Heart right ventricle (tissue), 16 donors: Measurements from ENCODE around the gene CLK2. TPM values are rescaled to one million over a fixed set of nuclear protein-coding genes. Genes with fewer than 3 reads are reported as not detected.

Source experiments
- ATAC-seq, 8 donors: fragments of 200-7000 bp; cut with Tn5 transposase; one replicate each; pipeline ENCODE4 v1.9.1; 2020; ENCODE audit warnings: mild to moderate bottlenecking in 8 of 8, moderate library complexity in 8 of 8, moderate number of reproducible peaks in 1 of 8
- DNase-seq, 2 donors: peaks; one replicate each; pipeline ENCODE4 v3.0.0-alpha.2; 2020
- H3K27ac ChIP-seq, 10 donors: fragments of 200-600 bp; sonication (generic) in 2 of 10; one replicate each; pipeline versions ENCODE4 v1.5.0 to v1.8.0; 2020 to 2022; ENCODE audit warnings: mild to moderate bottlenecking in 3 of 10
- H3K27me3 ChIP-seq, 7 donors: fragments of 200-600 bp; one replicate each; pipeline ENCODE4 v1.8.0; 2021 to 2022; ENCODE audit warnings: mild to moderate bottlenecking in 2 of 7
- H3K36me3 ChIP-seq, 9 donors: fragments of 200-600 bp; sonication (generic) in 1 of 9; one replicate each; pipeline versions ENCODE4 v1.5.0 to v1.8.0; 2020 to 2022; ENCODE audit warnings: mild to moderate bottlenecking in 2 of 9
- H3K4me1 ChIP-seq, 9 donors: fragments of 200-600 bp; sonication (generic) in 1 of 9; one replicate each; pipeline versions ENCODE4 v1.5.0 to v1.8.0; 2020 to 2022; ENCODE audit warnings: mild to moderate bottlenecking in 4 of 9
- H3K4me3 ChIP-seq, 10 donors: fragments of 200-600 bp; sonication (generic) in 2 of 10; one replicate each; pipeline versions ENCODE4 v1.5.0 to v1.8.0; 2020 to 2022; ENCODE audit warnings: mild to moderate bottlenecking in 7 of 10, moderate library complexity in 2 of 10
- H3K9me3 ChIP-seq, 11 donors: fragments of 200-600 bp in 10 of 11; sonication (generic) in 2 of 11; one replicate each; pipeline versions ENCODE4 v1.5.0 to v1.8.0; 2013 to 2022; ENCODE audit warnings: mild to moderate bottlenecking in 2 of 11, control low read depth in 1 of 11, moderate library complexity in 1 of 11
- CTCF ChIP-seq, 9 donors: fragments of 200-600 bp; sonication (generic) in 2 of 9; IDR thresholded peaks; one replicate each; pipeline versions ENCODE4 v1.5.0 to v1.8.0; 2021 to 2022; ENCODE audit warnings: antibody characterized with exemption in 9 of 9, mild to moderate bottlenecking in 5 of 9, moderate library complexity in 1 of 9
- WGBS, 2 donors: extraction: QIAGEN DNeasy Blood & Tissue Kit; methylation state at CpG; one replicate each; pipeline ENCODE4 v1.1.7; 2013; ENCODE audit warnings: inconsistent platforms in 1 of 2; 5-methylcytosine and 5-hydroxymethylcytosine counted together
- intact Hi-C, 10 donors: fragments of 100-400 bp; cut with DNase I; formaldehyde crosslinking; loops; one replicate each; pipeline versions ENCODE4 v1.11.1 to v1.14.2; 2022
- polyA plus RNA-seq, 2 donors: library from polyadenylated mRNA; stranded (reverse); fragments of 200-250 nt; gene quantifications; one replicate each; pipeline ENCODE4 v1.2.3, GENCODE V29; 2013
- total RNA-seq, 10 donors: library from RNA; stranded (reverse); fragmentation: NEBNext Ultra II Directional in 3 of 10; extraction: Animal tissue kit (Norgen Biotek cat#: 25700) in 3 of 10; gene quantifications; one replicate each; pipeline versions ENCODE4 v1.2.1 to v1.2.4, GENCODE V29; 2021 to 2023
- donor health status: Arrhythmogenic right ventricular cardiomyopathy.
- donor health status: ischemic (EF 13 %, LVEDD 7.1; RV severe dilation, severe dysfunction).
- donor health status: healthy with polysubstance abuse.
- donor health status: DM: no; HTN: yes; CAD: no.
- donor health status: DM: no; HTN: no; CAD: no.
- donor health status: ischemic (EF 25% LVEDD 6.9; RV normal size, moderate dysfunction).
- donor health status: ischemic (EF 25% LVEDD 5.7; RV mildly dilated, moderate dysfunction).
- donor health status: healthy.
- donor health status: DM: yes; HTN: yes; CAD: no.
- donor health status: Ischemic cardiomyopathy.
- donor health status: ischemic (EF 35%, LVEDD 5.7; RV mildly dilated, moderate dysfunction).
- donor health status: nonischemic (EF 11% LVEDD 7.7; RV severe dilation, severe dysfunction).
- donor health status: DM: yes; HTN: yes; CAD: no.
- donor health status: PGD.
- donor health status: ischemic (EF 29% LVEDD 5.4; RV normal size, mild dysfunction).
- donor health status: nonischemic (EF 23%, LVEDD 6.1; RV moderate dilation, normal function).

The CLK2 gene
- total and polyA plus RNA-seq, 12 donors = 12.5 to 47.1 (median 18.0) TPM

GRCh38 chr1:155284476-155284875 is 11.2 kb upstream of the CLK2 start:
- ATAC-seq = no peak
- no peak overlapping the region for H3K27ac ChIP-seq
- intact Hi-C loops = no loop called here
- TF ChIP-seq CTCF (IDR thresholded peaks at IDR 0.05) = no peak
- H3K4me1 ChIP-seq = no peaks in the 10 kb centered on the region
- H3K9me3 ChIP-seq = no peaks in the 10 kb centered on the region
- no peaks in the 10 kb centered on the region for H3K36me3 ChIP-seq
- no peak for DNase-seq
- no peak overlapping the region for H3K4me3 ChIP-seq
- H3K27me3 ChIP-seq = no peaks in the 10 kb centered on the region
- 92 to 94% methylated on average over 12 of the region's 12 CpGs for WGBS, 2 donors

- intact Hi-C loops = no loop called here
- no peak overlapping the region for H3K4me3 ChIP-seq
- no peak for DNase-seq
- H3K27me3 ChIP-seq = no peaks in the 10 kb centered on the region
- H3K36me3 ChIP-seq = no peaks in the 10 kb centered on the region
- H3K4me1 ChIP-seq = peaks cover 0 to 13% (median 10%) of the 10 kb centered on the region in 9 donors
- WGBS, 2 donors = 93 to 96% methylated on average over 29 of the region's 29 CpGs
- TF ChIP-seq CTCF (IDR thresholded peaks at IDR 0.05) = no peak
- no peak overlapping the region for H3K27ac ChIP-seq
- ATAC-seq = no peak
- no peaks in the 10 kb centered on the region for H3K9me3 ChIP-seq
These were observed 9.3 kb upstream of the CLK2 start for GRCh38 chr1:155282488-155283091.

GRCh38 chr1:155279268-155279667 is 6.0 kb upstream of the CLK2 start:
- no peaks in the 10 kb centered on the region for H3K36me3 ChIP-seq
- no peak overlapping the region for H3K4me3 ChIP-seq
- H3K27me3 ChIP-seq = no peaks in the 10 kb centered on the region
- peaks cover 4 to 22% (median 19%) of the 10 kb centered on the region in 9 donors for H3K4me1 ChIP-seq
- no peaks in the 10 kb centered on the region for H3K9me3 ChIP-seq
- H3K27ac ChIP-seq = no peak overlapping the region
- WGBS, 2 donors = 81 to 83% methylated on average over 2 of the region's 2 CpGs
- no peak for ATAC-seq
- TF ChIP-seq CTCF (IDR thresholded peaks at IDR 0.05) = no peak
- DNase-seq = no peak
- intact Hi-C loops = loop anchor here in 4 of 10 donors (5.0 kb wide), 1 partner anchor 43 kb away; the partner anchor contains the start of gene RUSC1 (in 4 of the 4)

- Histone ChIP-seq H3K9me3 (no peaks in the 10 kb centered on the region), H3K36me3 (no peaks in the 10 kb centered on the region), H3K4me3 (peak overlapping the region in 2 of 10 donors; percentile 69 to 71), H3K27ac (no peak overlapping the region), H3K27me3 (no peaks in the 10 kb centered on the region), H3K4me1 (peaks cover 5 to 27% (median 22%) of the 10 kb centered on the region in 9 donors)
- 60% methylated on average over 10 of the region's 10 CpGs for WGBS, 2 donors
- ATAC-seq (no peak), DNase-seq (no peak)
- no peak for TF ChIP-seq CTCF (IDR thresholded peaks at IDR 0.05)
- intact Hi-C loops = loop anchor here in 4 of 10 donors (5.0 kb wide), 1 partner anchor 44 kb away; the partner anchor contains the start of gene RUSC1 (in 4 of the 4)
These were observed 5.4 kb upstream of the CLK2 start for GRCh38 chr1:155278689-155279160.
